SK-N-MC (cell line): ENCODE measurements around the gene SPATA20.

Experiments
- EZH2 ChIP-seq: fragments of 200-600 bp; sonication (generic); IDR thresholded peaks from one replicate; pipeline ENCODE4 v1.6.1; 2017; ENCODE audit warnings: antibody characterized with exemption
- FOXP2 ChIP-seq: optimal IDR thresholded peaks from 2 replicates; pipeline ENCODE3; 2011; ENCODE audit warnings: mild to moderate bottlenecking, moderate library complexity; ENCODE audit not compliant: insufficient read depth; ENCODE audit errors: extremely low read length, control extremely low read depth

GRCh38 chr17:50514388-50514787 lies 32.6 kb upstream of the SPATA20 start:
- TF ChIP-seq FOXP2, result no peak
- no peak for TF ChIP-seq EZH2
